B cell (primary cell): ENCODE measurements around the gene PAK1IP1. TPM values are rescaled to one million over a fixed set of nuclear protein-coding genes. Genes with fewer than 3 reads are reported as not detected.
A peak's percentile ranks its signal among the peaks of the same experiment; 100 is the strongest.

Experiments used
- ATAC-seq: fragments of 200-7000 bp; cut with Tn5 transposase; one replicate; pipeline ENCODE4 v1.10.0; 2021; ENCODE audit warnings: low read depth, mild to moderate bottlenecking, moderate number of reproducible peaks, moderate library complexity
- CTCF ChIA-PET: fragments of 350-600 bp; sonication (Branson Sonifier 250); formaldehyde crosslinking; loops from one replicate; lab custom pipeline; 2021; ENCODE audit warnings: antibody characterized with exemption, inconsistent platforms; lab: Charles Lee
- POLR2A ChIA-PET: fragments of 350-600 bp; sonication (Branson Sonifier 250); formaldehyde crosslinking; loops from one replicate; lab custom pipeline; 2021; ENCODE audit warnings: antibody characterized with exemption; lab: Charles Lee
- DNase-seq: peaks from one replicate; pipeline ENCODE4 v3.0.0; 2013
- H2AFZ ChIP-seq: 2 replicates; pipeline ENCODE4 v1.6.1; 2012; ENCODE audit warnings: mild to moderate bottlenecking, low read depth, low read length; ENCODE audit not compliant: insufficient read depth, poor library complexity, severe bottlenecking
- H3K27ac ChIP-seq, 2 donors: 1 replicate in 1 of 2; 2 replicates in 1 of 2; pipeline ENCODE4 v1.5.1; 2012 to 2013; ENCODE audit warnings: low read length in 2 of 2, mild to moderate bottlenecking in 2 of 2, moderate library complexity in 1 of 2
- H3K27me3 ChIP-seq, 4 experiments: fragments of 200-600 bp in 1 of 4; sonication (generic) in 1 of 4; replicated peaks in 1 of 4; 1 replicate in 2 of 4; 2 replicates in 2 of 4; pipeline versions ENCODE4 v1.6.1 to v1.7.0; 2013 to 2016; ENCODE audit warnings: low read length in 3 of 4, mild to moderate bottlenecking in 2 of 4, mixed read lengths in 1 of 4, moderate library complexity in 1 of 4; ENCODE audit not compliant: insufficient read depth in 4 of 4, control insufficient read depth in 3 of 4; ENCODE audit errors: control extremely low read depth in 1 of 4
- H3K36me3 ChIP-seq, 2 experiments: replicated peaks in 1 of 2; 1 replicate in 1 of 2; 2 replicates in 1 of 2; pipeline versions ENCODE4 v1.6.1 to v1.7.1; 2013; ENCODE audit warnings: low read length in 1 of 2; ENCODE audit not compliant: insufficient read depth in 2 of 2, control insufficient read depth in 1 of 2; ENCODE audit errors: control extremely low read depth in 1 of 2, extremely low read depth in 1 of 2
- H3K4me1 ChIP-seq, 2 donors: fragments of 200-600 bp in 1 of 2; sonication (generic) in 1 of 2; 1 replicate in 1 of 2; 2 replicates in 1 of 2; pipeline versions ENCODE4 v1.5.1 to v1.6.1; 2013 to 2017; ENCODE audit warnings: low read length in 2 of 2; ENCODE audit not compliant: control insufficient read depth in 2 of 2, insufficient read depth in 2 of 2
- H3K4me2 ChIP-seq: replicated peaks from 2 replicates; pipeline ENCODE3; 2012; ENCODE audit warnings: mild to moderate bottlenecking, low read depth, low read length; ENCODE audit not compliant: poor library complexity, severe bottlenecking
- H3K4me3 ChIP-seq, 5 experiments: fragments of 200-600 bp in 1 of 5; sonication (generic) in 1 of 5; 1 replicate in 3 of 5; 2 replicates in 2 of 5; pipeline versions ENCODE4 v1.5.1 to v1.7.0; 2011 to 2016; ENCODE audit warnings: low read length in 4 of 5, mild to moderate bottlenecking in 4 of 5, low read depth in 2 of 5, control low read depth in 1 of 5, moderate library complexity in 1 of 5; ENCODE audit not compliant: insufficient read depth in 1 of 5; ENCODE audit errors: control extremely low read depth in 1 of 5, extremely low read depth in 1 of 5
- H3K79me2 ChIP-seq: fragments of 200-600 bp; sonication (generic); one replicate; pipeline ENCODE4 v1.6.0; 2016; ENCODE audit warnings: low read length; ENCODE audit not compliant: control insufficient read depth, insufficient read depth
- H3K9ac ChIP-seq: fragments of 200-600 bp; sonication (generic); 2 replicates; pipeline ENCODE4 v1.6.1; 2017; ENCODE audit warnings: mild to moderate bottlenecking, low read length, moderate library complexity
- H3K9me3 ChIP-seq, 3 donors: one replicate each; pipeline versions ENCODE4 v1.6.1 to v1.7.1; 2013; ENCODE audit warnings: low read length in 2 of 3; ENCODE audit not compliant: control insufficient read depth in 2 of 3, insufficient read depth in 1 of 3; ENCODE audit errors: control extremely low read depth in 1 of 3
- H4K20me1 ChIP-seq: 2 replicates; pipeline ENCODE4 v1.6.0; 2012; ENCODE audit warnings: mild to moderate bottlenecking, low read length; ENCODE audit not compliant: insufficient read depth, control insufficient read depth, poor library complexity, severe bottlenecking
- H3K27ac Mint-ChIP-seq: one replicate; pipeline ENCODE4 v1.8.0; 2021; ENCODE audit warnings: mixed read lengths
- H3K27me3 Mint-ChIP-seq: one replicate; pipeline ENCODE4 v1.8.0; 2021; ENCODE audit warnings: mixed read lengths
- H3K4me1 Mint-ChIP-seq: one replicate; pipeline ENCODE4 v1.8.0; 2021; ENCODE audit warnings: mixed read lengths
- H3K4me3 Mint-ChIP-seq: one replicate; pipeline ENCODE4 v1.8.0; 2021; ENCODE audit warnings: mixed read lengths
- H3K9me3 Mint-ChIP-seq: one replicate; pipeline ENCODE4 v1.8.0; 2022; ENCODE audit warnings: mixed read lengths; ENCODE audit not compliant: insufficient read depth
- CTCF ChIP-seq: fragments of 200-600 bp; IDR thresholded peaks from one replicate; pipeline ENCODE4 v1.8.0; 2022; ENCODE audit warnings: antibody characterized with exemption, mild to moderate bottlenecking
- EZH2 ChIP-seq: IDR thresholded peaks from 2 replicates; pipeline ENCODE4 v1.6.1; 2012; ENCODE audit warnings: borderline replicate concordance, low read depth, mild to moderate bottlenecking, moderate library complexity, low read length; ENCODE audit not compliant: insufficient read depth, poor library complexity, severe bottlenecking
- WGBS: methylation state at CpG from one replicate; pipeline ENCODE4 v1.1.5; 2013; ENCODE audit warnings: missing lambda C conversion rate; ENCODE audit not compliant: insufficient coverage; 5-methylcytosine and 5-hydroxymethylcytosine counted together
- intact Hi-C: fragments of 100-400 bp; cut with micrococcal nuclease; formaldehyde crosslinking; loops from one replicate; pipeline ENCODE4 v1.10.0; 2022
- polyA minus RNA-seq: library from RNA; depleted of rRNA, polyadenylated mRNA; stranded (reverse); fragments of >200 nt; gene quantifications from 2 replicates; pipeline ENCODE4 v1.2.3, GENCODE V29; 2012
- polyA plus RNA-seq: library from polyadenylated mRNA; depleted of rRNA; stranded (reverse); fragments of >200 nt; gene quantifications from 2 replicates; pipeline ENCODE4 v1.2.3, GENCODE V29; 2012
- total RNA-seq, 2 donors: library from RNA; stranded (reverse); fragments of 120-200 nt in 1 of 2; gene quantifications; 1 replicate in 1 of 2; 2 replicates in 1 of 2; pipeline versions ENCODE4 v1.2.3 to v1.2.4, GENCODE V29; 2013 to 2022

The PAK1IP1 gene
- total RNA-seq: 6.1 TPM in 2 replicates
- 11.6 TPM for total RNA-seq (2013)
- 3.8 and 4.2 TPM in 2 replicates for polyA plus RNA-seq
- 2.1 and 4.1 TPM in 2 replicates for polyA minus RNA-seq

- intact Hi-C loops: loop anchor here (1.0 kb wide), 5 partner anchors 29 to 184 kb away; partner anchors contain the start of genes TMEM14B and TMEM14C
- H3K4me3 ChIP-seq: peak within 1 kb of the TSS; percentile 73 to 97 (median 95)
- no peak for TF ChIP-seq CTCF
- ChIA-PET CTCF (interaction anchor here (0.7 to 3.8 kb wide), 11 partner anchors 25 to 216 kb away, joined by 3 to 39 read pairs (median 4); partner anchors contain the start of gene TMEM14C), POLR2A (interaction anchor here (0.6 to 2.3 kb wide), 16 partner anchors 26 to 399 kb away, joined by 3 to 16 read pairs (median 4); partner anchors contain the start of genes SMIM13 and TMEM14C)
- peak within 1 kb of the TSS; percentile 87 for H3K9ac ChIP-seq
- H3K4me3 Mint-ChIP-seq: peak within 1 kb of the TSS; percentile 97
- H2AFZ ChIP-seq: peak within 1 kb of the TSS; percentile 90
- H3K27ac Mint-ChIP-seq: peak within 1 kb of the TSS; percentile 100
- H3K27ac ChIP-seq: peak within 1 kb of the TSS; percentile 96 to 99
- H4K20me1 ChIP-seq: no peaks in the 10 kb centered on the region
- H3K36me3 ChIP-seq: peaks cover 0 to 13% of the 10 kb centered on the region in 2 experiments
- H3K9me3 ChIP-seq: no peaks in the 10 kb centered on the region
- H3K4me1 Mint-ChIP-seq: peaks cover 30% of the 10 kb centered on the region
- H3K27me3 ChIP-seq: no peaks in the 10 kb centered on the region
- DNase-seq (peak; percentile 98), ATAC-seq (peak; percentile 94)
- peak within 1 kb of the TSS; percentile 86 for H3K4me2 ChIP-seq
- H3K79me2 ChIP-seq: peaks cover 38% of the 10 kb centered on the region
- H3K27me3 Mint-ChIP-seq: no peaks in the 10 kb centered on the region
- WGBS: under 1% methylated on average over 53 of the region's 53 CpGs
- H3K4me1 ChIP-seq: peaks cover 16 to 28% of the 10 kb centered on the region in 2 donors
- no peaks in the 10 kb centered on the region for H3K9me3 Mint-ChIP-seq
These were observed at the start of gene PAK1IP1, which contains the start of gene C6orf52 for GRCh38 chr6:10694302-10695085. Gene PAK1IP1 (plus strand): TSS chr6:10694972. CDS start chr6:10694986, 14 bp downstream. Gene C6orf52 (minus strand): TSS chr6:10694616. CDS start chr6:10687550, 7,066 bp downstream.

- no peaks in the 10 kb centered on the region for H3K9me3 Mint-ChIP-seq
- ChIA-PET CTCF (no interaction called here), POLR2A (no interaction called here)
- no peak overlapping the region for H3K9ac ChIP-seq
- ATAC-seq: no peak
- H3K9me3 ChIP-seq: no peaks in the 10 kb centered on the region
- 20% methylated on average over 9 of the region's 12 CpGs for WGBS
- H3K4me3 Mint-ChIP-seq: no peak overlapping the region
- no peak overlapping the region for H3K27ac ChIP-seq
- intact Hi-C loops: no loop called here
- TF ChIP-seq CTCF (no peak), EZH2 (no peak)
- H3K4me3 ChIP-seq: no peak overlapping the region
- peak overlapping the region; percentile 33 for H3K4me2 ChIP-seq
- peaks cover 0 to 21% (median 5%) of the 10 kb centered on the region in 4 experiments for H3K27me3 ChIP-seq
- peak; percentile 21 for DNase-seq
- H2AFZ ChIP-seq: peak overlapping the region; percentile 7
- peaks cover 24% of the 10 kb centered on the region for H3K27me3 Mint-ChIP-seq
- H3K4me1 Mint-ChIP-seq: peaks cover 11% of the 10 kb centered on the region
- no peaks in the 10 kb centered on the region for H4K20me1 ChIP-seq
- H3K4me1 ChIP-seq: peaks cover 7 to 10% of the 10 kb centered on the region in 2 donors
- no peaks in the 10 kb centered on the region for H3K79me2 ChIP-seq
- H3K36me3 ChIP-seq: no peaks in the 10 kb centered on the region
- no peak overlapping the region for H3K27ac Mint-ChIP-seq
These were observed 39.2 kb upstream of the PAK1IP1 start for GRCh38 chr6:10655508-10656055.
